ENCODE results near the gene PVR. TPM values are rescaled to one million over a fixed set of nuclear protein-coding genes. Genes with fewer than 3 reads are reported as not detected.

The PVR gene
- polyA plus RNA-seq, 1 of the 3 experiments (the other 2 are of a cell fraction), result 90.8 TPM

- H3K27me3 ChIP-seq (ENCODE audit: insufficient read depth), result no peaks in the 10 kb centered on the region
- H3K36me3 ChIP-seq (replicated peaks in 1 of 2; ENCODE audit: control insufficient read depth in 1 of 2, insufficient read depth in 2 of 2, low read length in 1 of 2), result no peaks in the 10 kb centered on the region
- WGBS (ENCODE audit: low lambda C conversion rate), result 68% methylated on average over 7 of the region's 7 CpGs
- H3K4me2 ChIP-seq, result no peak overlapping the region
- no peak overlapping the region for H3K9ac ChIP-seq
- no peaks in the 10 kb centered on the region for H4K20me1 ChIP-seq (ENCODE audit: insufficient read depth)
- no peak overlapping the region for H2AFZ ChIP-seq (ENCODE audit: low read depth)
- no peak for DNase-seq
- ChIA-PET CTCF (interaction anchor here (0.7 to 8.1 kb wide), 18 partner anchors 10 to 139 kb away, joined by 3 to 71 read pairs (median 6); partner anchors contain the start of gene BCAM), POLR2A (no interaction called here)
- H3K27ac ChIP-seq (ENCODE audit: low read depth in 2 of 2, low read length in 1 of 2), result no peak overlapping the region
- no peak overlapping the region for H3K4me3 ChIP-seq (ENCODE audit: low read depth in 2 of 2, low read length in 1 of 2)
- H3K9me2 ChIP-seq, result no peaks in the 10 kb centered on the region
- no peaks in the 10 kb centered on the region for H3K9me3 ChIP-seq
- peaks cover 0 to 16% of the 10 kb centered on the region in 2 experiments; a peak in 3 of 4 replicates for H3K4me1 ChIP-seq (ENCODE audit: control insufficient read depth in 1 of 2, insufficient read depth in 2 of 2, low read depth in 1 of 2, low read length in 1 of 2)
- no peaks in the 10 kb centered on the region for H3K79me2 ChIP-seq (ENCODE audit: insufficient read depth)
- H3F3A ChIP-seq (replicated peaks; ENCODE audit: insufficient read depth), result peaks cover 34% of the 10 kb centered on the region
- TF ChIP-seq TCF12 (IDR thresholded peaks at IDR 0.05) (no peak), EP300 (IDR thresholded peaks at IDR 0.05; ENCODE audit: borderline replicate concordance in 1 of 2, low read depth in 1 of 2, low read length in 1 of 2) (no peak), REST (IDR thresholded peaks at IDR 0.05; ENCODE audit: low read depth, low read length) (no peak), SIN3A (IDR thresholded peaks at IDR 0.05; ENCODE audit: borderline replicate concordance, low read depth, low read length) (no peak), FOSL2 (IDR thresholded peaks at IDR 0.05; ENCODE audit: borderline replicate concordance, low read depth) (no peak), POLR2AphosphoS5 (IDR thresholded peaks at IDR 0.05; ENCODE audit: low read depth, low read length) (no peak), MAX (IDR thresholded peaks at IDR 0.05; ENCODE audit: low read depth) (no peak), RAD21 (IDR thresholded peaks at IDR 0.05; ENCODE audit: low read length) (no peak), GATA2 (CRISPR knock-in tag; IDR thresholded peaks at IDR 0.05) (no peak), USF2 (IDR thresholded peaks at IDR 0.05; ENCODE audit: borderline replicate concordance, low read depth, low read length) (no peak), GABPA (IDR thresholded peaks at IDR 0.05; ENCODE audit: low read depth) (no peak), SMC3 (IDR thresholded peaks at IDR 0.05; ENCODE audit: low read depth, low read length) (no peak), EZH2phosphoT487 (IDR thresholded peaks at IDR 0.05; ENCODE audit: borderline replicate concordance, low read depth) (no peak), RFX5 (IDR thresholded peaks at IDR 0.05; ENCODE audit: low read length) (no peak)
These were observed 44.2 kb downstream of the PVR start for GRCh38 chr19:44687888-44688287.

Data from SK-N-SH (cell line).